Ascending aorta (tissue), 2 donors: ENCODE data around the gene ST7. TPM values are rescaled to one million over a fixed set of nuclear protein-coding genes. Genes with fewer than 3 reads are reported as not detected.
"Not testable (repeated sequence)": the region's sequence is repeated elsewhere in the genome, so short reads cannot be mapped to it uniquely, and the experiment has no call there.

Source experiments
- DNase-seq, 2 donors: peaks; one replicate each; pipeline ENCODE4 v3.0.0-alpha.2; 2019; ENCODE audit warnings: low spot score in 2 of 2
- H3K27ac ChIP-seq, 2 donors: fragments of 200-600 bp; sonication (generic); one replicate each; pipeline ENCODE4 v1.5.1; 2016 to 2017; ENCODE audit warnings: mild to moderate bottlenecking in 1 of 2
- H3K27me3 ChIP-seq: fragments of 200-600 bp; sonication (generic); one replicate; pipeline ENCODE4 v1.5.1; 2017
- H3K36me3 ChIP-seq, 2 donors: fragments of 200-600 bp; sonication (generic); one replicate each; pipeline ENCODE4 v1.5.1; 2016
- H3K4me1 ChIP-seq, 2 donors: fragments of 200-600 bp; sonication (generic); one replicate each; pipeline ENCODE4 v1.5.1; 2016 to 2017; ENCODE audit warnings: mild to moderate bottlenecking in 1 of 2
- H3K4me3 ChIP-seq, 2 donors: fragments of 200-600 bp; sonication (generic); one replicate each; pipeline ENCODE4 v1.5.1; 2016 to 2017; ENCODE audit warnings: mild to moderate bottlenecking in 1 of 2
- H3K9me3 ChIP-seq, 2 donors: fragments of 200-600 bp; sonication (generic); one replicate each; pipeline ENCODE4 v1.5.1; 2016
- intact Hi-C: fragments of 100-400 bp; cut with DNase I; formaldehyde crosslinking; loops from one replicate; pipeline ENCODE4 v1.15.1; 2023
- total RNA-seq: library from RNA; depleted of rRNA; stranded (reverse); fragments of >200 nt; gene quantifications from one replicate; pipeline ENCODE4 v1.1.0, GENCODE V29; 2016
- TF ChIP-seq, protein P1 (sequence below), 3 experiments: fragments of 200-600 bp in 2 of 3; fragments of 450-650 bp in 1 of 3; sonication (generic) in 2 of 3; IDR thresholded peaks; one replicate each; pipeline ENCODE4 v1.5.1; 2016 to 2019; ENCODE audit warnings: antibody characterized with exemption in 3 of 3, mild to moderate bottlenecking in 1 of 3, moderate library complexity in 1 of 3

ST7 gene
- total RNA-seq, 1 donor from 2014 or later, result 19.2 TPM

GRCh38 chr7:116955801-116956476, 2.6 kb downstream of the ST7 start:
- Histone ChIP-seq H3K36me3 (no peaks in the 10 kb centered on the region), H3K9me3 (no peaks in the 10 kb centered on the region), H3K4me3 (peak overlapping the region in 1 of 2 donors; percentile 96), H3K27me3 (no peaks in the 10 kb centered on the region), H3K27ac (peak overlapping the region; percentile 99 to 100), H3K4me1 (peaks cover 4 to 13% of the 10 kb centered on the region in 2 donors)
- TF ChIP-seq, protein P1, sequence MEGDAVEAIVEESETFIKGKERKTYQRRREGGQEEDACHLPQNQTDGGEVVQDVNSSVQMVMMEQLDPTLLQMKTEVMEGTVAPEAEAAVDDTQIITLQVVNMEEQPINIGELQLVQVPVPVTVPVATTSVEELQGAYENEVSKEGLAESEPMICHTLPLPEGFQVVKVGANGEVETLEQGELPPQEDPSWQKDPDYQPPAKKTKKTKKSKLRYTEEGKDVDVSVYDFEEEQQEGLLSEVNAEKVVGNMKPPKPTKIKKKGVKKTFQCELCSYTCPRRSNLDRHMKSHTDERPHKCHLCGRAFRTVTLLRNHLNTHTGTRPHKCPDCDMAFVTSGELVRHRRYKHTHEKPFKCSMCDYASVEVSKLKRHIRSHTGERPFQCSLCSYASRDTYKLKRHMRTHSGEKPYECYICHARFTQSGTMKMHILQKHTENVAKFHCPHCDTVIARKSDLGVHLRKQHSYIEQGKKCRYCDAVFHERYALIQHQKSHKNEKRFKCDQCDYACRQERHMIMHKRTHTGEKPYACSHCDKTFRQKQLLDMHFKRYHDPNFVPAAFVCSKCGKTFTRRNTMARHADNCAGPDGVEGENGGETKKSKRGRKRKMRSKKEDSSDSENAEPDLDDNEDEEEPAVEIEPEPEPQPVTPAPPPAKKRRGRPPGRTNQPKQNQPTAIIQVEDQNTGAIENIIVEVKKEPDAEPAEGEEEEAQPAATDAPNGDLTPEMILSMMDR (IDR thresholded peaks at IDR 0.05), result no peak
- DNase-seq, result no peak
- intact Hi-C loops, result no loop called here

DNA sequence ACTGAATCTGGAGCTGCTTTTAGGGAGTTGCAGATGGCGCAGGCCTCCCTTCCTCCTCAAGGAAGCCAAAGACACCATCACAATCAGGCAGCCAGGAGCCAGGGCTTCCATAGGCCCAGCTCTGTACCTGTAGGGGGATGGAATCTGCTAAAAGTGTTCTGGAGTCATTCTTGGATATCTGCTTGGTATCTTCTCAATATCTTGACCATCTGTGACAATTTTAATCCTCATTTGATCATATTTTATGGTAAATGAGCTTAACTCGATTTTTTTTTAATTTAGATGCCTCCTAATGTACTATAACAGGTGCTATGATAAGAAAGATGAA, 3.1 kb downstream of the ST7 start:
- peak overlapping the region in 1 of 2 donors; percentile 96 for H3K4me3 ChIP-seq

GRCh38 chr7:116957874-116958273, 4.6 kb downstream of the ST7 start:
- intact Hi-C loops, result no loop called here
- H3K4me1 ChIP-seq, result peaks cover 4 to 13% of the 10 kb centered on the region in 2 donors
- DNase-seq, result no peak
- H3K27ac ChIP-seq, result no peak overlapping the region
- no peaks in the 10 kb centered on the region for H3K9me3 ChIP-seq
- TF ChIP-seq, protein P1 (IDR thresholded peaks at IDR 0.05), result no peak
- no peaks in the 10 kb centered on the region for H3K36me3 ChIP-seq
- no peak overlapping the region for H3K4me3 ChIP-seq
- H3K27me3 ChIP-seq, result no peaks in the 10 kb centered on the region

More for the DNA sequence above, 3.1 kb downstream of the ST7 start:
- H3K36me3 ChIP-seq, result no peaks in the 10 kb centered on the region
- no peaks in the 10 kb centered on the region for H3K9me3 ChIP-seq
- no peak for DNase-seq
- H3K27me3 ChIP-seq, result no peaks in the 10 kb centered on the region
- peak overlapping the region; percentile 99 to 100 for H3K27ac ChIP-seq
- intact Hi-C loops, result no loop called here
- TF ChIP-seq, protein P1 (IDR thresholded peaks at IDR 0.05), result no peak
- H3K4me1 ChIP-seq, result peaks cover 4 to 13% of the 10 kb centered on the region in 2 donors

DNA sequence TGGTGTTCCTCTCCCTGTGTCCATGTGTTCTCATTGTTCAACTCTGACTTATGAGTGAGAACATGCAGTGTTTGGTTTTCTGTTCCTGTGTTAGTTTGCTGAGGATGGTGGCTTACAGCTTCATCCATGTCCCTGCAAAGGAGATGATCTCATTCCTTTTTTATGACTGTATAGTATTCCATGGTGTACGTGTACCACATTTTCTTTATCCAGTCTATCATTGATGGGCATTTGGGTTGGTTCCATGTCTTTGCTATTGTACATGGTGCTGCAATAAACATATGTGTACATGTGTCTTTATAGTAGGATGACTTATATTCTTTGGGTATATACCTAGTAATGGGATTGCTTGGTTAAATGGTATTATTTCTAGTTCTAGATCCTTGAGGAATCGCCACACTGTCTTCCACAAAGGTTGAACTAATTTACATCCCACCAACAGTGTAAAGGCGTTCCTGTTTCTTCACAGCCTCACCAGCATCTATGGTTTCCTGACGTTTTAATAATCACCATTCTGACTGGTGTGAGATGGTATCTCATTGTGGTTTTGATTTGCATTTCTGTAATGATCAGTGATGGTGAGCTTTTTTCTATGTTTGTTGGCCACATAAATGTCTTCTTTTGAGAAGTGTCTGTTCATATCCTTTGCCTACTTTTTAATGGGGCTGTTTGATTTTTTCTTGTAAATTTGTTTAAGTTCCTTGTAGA, 8.8 kb downstream of the ST7 start:
- H3K4me3 ChIP-seq, H3K4me1 ChIP-seq, intact Hi-C loops, H3K27me3 ChIP-seq, H3K9me3 ChIP-seq, DNase-seq, H3K36me3 ChIP-seq, H3K27ac ChIP-seq: not testable (repeated sequence)

DNA sequence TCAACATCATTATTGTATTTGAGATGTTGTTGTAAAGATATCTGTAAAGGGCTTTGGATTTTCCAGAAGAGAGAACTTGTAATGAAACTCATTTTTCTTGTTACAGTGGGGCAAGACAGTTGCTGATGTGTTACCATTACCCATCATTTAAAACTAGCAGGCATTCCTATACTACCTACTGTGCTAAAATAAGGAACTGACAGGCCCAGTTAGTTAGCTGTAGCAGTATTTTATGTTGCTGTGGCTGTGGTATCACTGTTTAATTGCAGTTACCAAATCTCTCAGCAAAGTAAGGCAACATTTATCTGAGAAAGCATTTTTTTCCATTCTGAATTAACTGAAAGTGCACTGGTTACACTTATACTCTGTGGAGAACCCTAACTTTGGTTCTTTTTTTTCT, 9.9 kb downstream of the ST7 start:
- intact Hi-C loops, result no loop called here
- TF ChIP-seq, protein P1 (IDR thresholded peaks at IDR 0.05), result no peak
- Histone ChIP-seq H3K36me3 (no peaks in the 10 kb centered on the region), H3K27me3 (no peaks in the 10 kb centered on the region), H3K4me3 (no peak overlapping the region), H3K27ac (no peak overlapping the region), H3K9me3 (no peaks in the 10 kb centered on the region), H3K4me1 (no peaks in the 10 kb centered on the region)
- no peak for DNase-seq

GRCh38 chr7:116966601-116967000, 13.3 kb downstream of the ST7 start:
- Histone ChIP-seq H3K27ac (no peak overlapping the region), H3K9me3 (no peaks in the 10 kb centered on the region), H3K4me1 (peaks cover 0 to 6% of the 10 kb centered on the region in 2 donors), H3K36me3 (no peaks in the 10 kb centered on the region), H3K4me3 (no peak overlapping the region), H3K27me3 (no peaks in the 10 kb centered on the region)
- intact Hi-C loops, result no loop called here
- TF ChIP-seq, protein P1 (IDR thresholded peaks at IDR 0.05), result no peak
- no peak for DNase-seq
